NCI-H2227 (cell line): ENCODE measurements around the gene GPR35.
"Not testable (repeated sequence)": the region's sequence is repeated elsewhere in the genome, so short reads cannot be mapped to it uniquely, and the experiment has no call there.

ENCODE experiments used
- DNase-seq: peaks from one replicate; lab custom pipeline; 2025; ENCODE audit not compliant: unreplicated experiment; lab: John Stamatoyannopoulos, UW

Gene GPR35

DNA sequence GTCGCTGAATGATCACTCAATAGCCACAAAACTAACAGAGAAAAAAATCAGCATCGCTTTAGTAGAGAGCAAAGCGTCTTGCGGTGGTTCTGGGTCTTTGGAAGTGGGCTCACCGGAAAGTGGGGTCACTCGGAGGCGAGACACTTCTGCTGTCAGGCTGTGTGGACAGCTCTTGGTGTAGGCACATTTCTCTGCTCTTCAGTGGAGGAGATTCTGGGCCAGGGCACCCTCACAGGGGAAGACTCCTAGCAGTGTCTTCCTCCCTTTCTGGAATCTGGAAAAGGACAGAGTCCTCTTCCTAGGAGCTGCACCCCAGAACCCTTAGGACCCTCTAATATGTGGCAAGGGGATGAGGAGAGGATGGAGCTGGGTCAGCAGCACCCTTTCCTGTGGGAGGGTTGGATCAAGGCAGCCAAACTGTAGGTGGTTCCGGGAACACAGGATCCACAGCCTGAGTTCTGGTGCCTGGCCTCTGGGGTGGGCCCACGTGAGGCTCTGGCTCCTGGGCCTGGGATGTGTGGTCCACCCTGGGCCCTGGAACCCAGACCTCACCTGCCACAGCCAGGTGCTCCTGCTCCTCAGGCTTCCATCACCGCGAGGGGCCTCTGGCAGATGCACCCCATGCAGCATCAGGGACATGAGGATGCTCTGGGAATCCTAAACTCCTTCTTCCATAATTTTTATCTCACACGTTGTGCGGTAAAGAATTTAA is 25.1 kb downstream of the GPR35 start:
- no peak for DNase-seq

DNA sequence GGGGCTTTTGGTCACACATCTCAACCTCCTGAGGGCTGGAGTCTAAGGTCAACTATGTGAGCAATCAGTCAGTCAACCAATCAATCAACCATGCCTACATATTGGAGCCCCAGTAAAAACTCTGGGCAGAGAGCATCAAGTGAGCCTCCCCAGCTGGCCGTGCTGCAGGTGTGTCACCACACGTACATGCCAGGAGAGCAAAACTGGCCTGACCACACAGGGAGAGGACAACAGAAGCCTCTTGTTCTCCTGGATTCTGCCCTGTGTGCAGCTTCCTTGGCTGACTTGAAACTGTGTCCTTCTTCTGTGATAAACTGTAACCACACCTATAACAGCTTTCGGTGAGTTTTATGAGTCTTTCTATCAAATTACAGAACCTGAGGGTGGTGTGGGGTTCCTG is 25.9 kb downstream of the GPR35 start:
- no peak for DNase-seq

- no peak for DNase-seq
Measured at GRCh38 chr2:240655931-240656886, 30.9 kb downstream of the GPR35 start.

DNA sequence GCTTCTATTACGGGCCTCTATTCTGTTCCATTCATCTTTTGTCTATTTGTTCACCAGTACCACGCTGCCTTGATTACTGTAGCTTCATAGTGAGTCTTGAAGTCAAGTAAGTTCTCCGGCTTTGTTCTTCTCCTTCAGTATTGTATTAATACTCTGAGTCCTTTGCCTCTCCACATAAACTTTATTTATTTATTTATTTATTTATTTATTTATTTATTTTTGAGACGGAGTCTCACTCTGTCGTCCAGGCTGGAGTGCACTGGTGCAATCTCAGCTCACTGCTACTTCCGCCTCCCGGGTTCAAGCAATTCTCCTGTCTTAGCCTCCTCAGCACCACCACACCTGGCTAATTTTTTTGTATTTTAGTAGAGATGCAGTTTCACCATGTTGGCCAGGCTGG is 34.6 kb downstream of the GPR35 start:
- not testable (repeated sequence) for DNase-seq

- DNase-seq, result no peak
Measured at GRCh38 chr2:240662681-240663080, 37.4 kb downstream of the GPR35 start.

DNA sequence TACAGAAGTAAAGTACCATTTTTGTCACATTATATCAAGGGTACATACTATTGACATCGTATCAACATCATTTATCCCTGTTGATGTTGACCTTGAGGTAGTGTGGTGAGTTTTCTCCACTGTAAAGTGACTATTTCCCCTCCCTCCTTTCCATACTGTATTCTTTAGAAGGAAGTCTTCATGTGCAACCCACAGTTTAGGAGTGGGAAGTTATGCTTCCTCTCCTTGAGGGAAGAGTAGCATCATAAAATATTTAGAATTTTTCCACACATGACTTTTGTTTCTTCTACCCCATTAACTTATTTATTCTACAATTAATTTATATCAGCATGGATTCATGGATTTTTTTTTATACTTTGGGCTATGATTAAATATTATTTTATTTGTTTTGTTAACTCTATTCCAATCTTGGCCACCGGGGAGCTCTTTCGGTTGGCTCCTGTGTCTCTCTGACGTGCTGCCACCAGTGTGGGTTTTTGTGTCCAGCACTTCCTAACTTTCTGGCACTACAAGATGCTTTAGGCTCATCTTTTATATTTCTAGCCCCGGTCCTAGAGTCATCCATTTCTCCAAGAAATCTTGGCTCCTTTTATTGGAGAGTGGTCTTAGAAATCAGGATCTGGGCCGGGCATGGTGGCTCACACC is 38.4 kb downstream of the GPR35 start:
- no peak for DNase-seq

GRCh38 chr2:240664622-240665021 is 39.3 kb downstream of the GPR35 start:
- no peak for DNase-seq

- no peak for DNase-seq
Measured at GRCh38 chr2:240670402-240670801, 45.1 kb downstream of the GPR35 start.

DNA sequence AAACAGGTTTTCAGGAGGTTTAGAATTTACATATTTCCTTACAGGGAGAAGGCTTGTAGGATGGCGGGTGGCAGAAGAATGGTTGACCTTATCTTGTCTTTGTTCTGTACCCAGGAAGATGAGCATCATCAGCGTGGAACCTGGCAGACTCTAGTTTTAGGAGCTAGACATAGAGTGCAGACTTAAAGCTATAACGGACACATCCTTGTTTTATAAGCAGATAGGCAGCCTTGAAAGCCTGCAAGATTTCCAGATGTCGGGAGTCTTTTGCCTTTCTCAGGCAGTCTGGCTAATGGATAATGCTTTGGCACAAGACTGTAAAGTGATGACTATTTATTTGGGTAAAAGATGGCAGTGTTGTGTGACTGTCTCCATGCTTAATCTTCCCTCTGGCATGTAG is 45.7 kb downstream of the GPR35 start:
- no peak for DNase-seq

DNA sequence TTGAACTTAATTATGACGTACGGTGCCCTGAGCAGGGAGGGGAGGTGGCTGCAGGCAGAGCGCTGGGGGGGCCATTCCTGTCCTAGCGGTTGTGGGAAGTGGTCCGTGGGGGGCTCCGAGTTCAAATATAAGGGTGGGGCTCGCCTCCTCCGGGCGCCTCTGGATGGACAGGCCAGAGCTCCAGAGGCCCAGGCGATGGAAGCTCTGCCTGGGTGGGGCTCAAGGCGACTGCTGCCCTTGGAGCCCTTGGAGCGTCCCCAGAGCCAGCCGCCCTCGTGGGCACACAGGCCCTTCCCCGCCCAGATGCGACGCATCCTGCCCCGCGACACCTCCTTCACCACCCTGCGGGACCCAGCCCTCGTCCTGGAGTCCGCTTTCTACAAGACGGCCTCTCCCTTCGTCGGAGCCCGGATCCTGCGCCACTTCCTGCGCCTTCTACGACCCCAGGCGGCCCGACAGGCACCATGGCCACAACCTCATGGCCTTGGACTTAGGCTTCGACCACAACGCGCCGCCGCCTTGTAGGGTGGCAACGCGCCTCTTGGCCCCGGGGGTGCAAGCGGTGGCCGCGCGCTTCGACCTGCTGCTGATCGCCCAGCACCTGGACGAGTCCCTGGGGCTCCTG is 46.9 kb downstream of the GPR35 start:
- DNase-seq, result no peak

DNA sequence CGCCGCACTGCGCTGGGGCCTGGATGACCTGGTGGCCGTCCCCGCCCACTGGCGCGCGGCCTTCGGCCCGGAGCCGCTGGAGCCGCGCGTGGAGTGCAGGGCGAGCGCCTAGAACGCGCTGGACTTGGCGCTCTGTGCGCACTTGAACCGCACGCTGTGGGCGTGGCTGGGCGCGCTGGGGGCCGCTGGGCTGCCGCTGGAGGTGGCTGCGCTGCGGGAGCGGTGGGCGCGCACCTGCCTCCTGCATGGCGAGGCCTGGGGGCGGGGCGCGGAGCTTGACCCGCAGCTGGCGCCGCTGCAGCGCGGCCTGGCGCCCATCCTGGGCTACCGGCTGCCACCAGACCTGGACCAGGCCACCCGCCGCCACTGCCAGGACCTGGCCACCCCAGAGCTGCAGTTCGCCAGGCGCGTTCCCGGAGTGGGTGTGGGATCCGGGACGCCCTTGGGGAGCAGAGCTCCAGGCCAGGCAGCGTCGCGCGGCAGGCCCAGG is 47.5 kb downstream of the GPR35 start:
- DNase-seq, result no peak

- not testable (repeated sequence) for DNase-seq
Measured at GRCh38 chr2:240674461-240675184, 49.3 kb downstream of the GPR35 start.

GRCh38 chr2:240675345-240675744 is 50.1 kb downstream of the GPR35 start:
- DNase-seq, result not testable (repeated sequence)

DNA sequence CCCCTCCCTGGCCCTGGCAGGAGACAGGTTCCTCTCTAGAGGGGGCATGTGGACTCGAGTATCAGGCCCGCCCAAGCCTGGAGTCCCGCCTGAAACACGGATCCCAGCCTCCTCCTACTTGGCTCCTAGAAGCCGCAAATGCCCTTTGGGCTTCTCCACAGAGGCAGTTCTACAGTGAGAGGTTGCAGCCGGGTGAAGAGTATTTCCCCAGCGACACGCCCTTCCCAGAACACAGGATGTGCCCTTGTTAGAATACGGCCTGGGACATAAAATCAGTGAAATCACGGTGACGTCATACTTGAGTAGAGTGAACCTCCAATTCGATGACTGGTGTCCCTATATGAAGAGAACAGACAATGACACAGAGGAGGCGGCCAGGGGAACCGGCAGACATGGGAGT is 52.8 kb downstream of the GPR35 start:
- DNase-seq, result not testable (repeated sequence)

GRCh38 chr2:240678909-240679308 is 53.6 kb downstream of the GPR35 start:
- DNase-seq, result not testable (repeated sequence)

GRCh38 chr2:240680185-240680584 is 54.9 kb downstream of the GPR35 start:
- not testable (repeated sequence) for DNase-seq
